Measurements from ENCODE around the gene MAML3.

DNA sequence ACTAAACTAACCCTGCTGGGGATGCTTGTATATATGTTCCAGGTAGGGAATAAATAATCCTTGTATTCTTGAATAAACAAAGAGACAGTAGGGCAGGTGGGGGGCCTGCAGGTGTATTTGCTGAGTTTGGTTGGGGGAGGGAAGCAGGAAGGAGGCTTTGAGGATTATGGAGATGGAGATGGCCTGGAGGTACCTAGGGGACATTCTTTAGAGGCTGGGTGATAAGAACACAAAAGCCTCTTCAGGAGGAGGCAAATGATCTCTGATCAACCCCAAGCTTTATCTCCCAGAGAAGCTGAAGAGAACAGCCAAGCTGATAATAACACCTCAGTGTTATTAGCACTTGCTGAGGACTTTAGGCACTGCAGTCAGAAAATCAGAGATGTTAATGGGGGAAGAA is 300.7 kb downstream of the MAML3 start:
- TF ChIP-seq, protein P1, sequence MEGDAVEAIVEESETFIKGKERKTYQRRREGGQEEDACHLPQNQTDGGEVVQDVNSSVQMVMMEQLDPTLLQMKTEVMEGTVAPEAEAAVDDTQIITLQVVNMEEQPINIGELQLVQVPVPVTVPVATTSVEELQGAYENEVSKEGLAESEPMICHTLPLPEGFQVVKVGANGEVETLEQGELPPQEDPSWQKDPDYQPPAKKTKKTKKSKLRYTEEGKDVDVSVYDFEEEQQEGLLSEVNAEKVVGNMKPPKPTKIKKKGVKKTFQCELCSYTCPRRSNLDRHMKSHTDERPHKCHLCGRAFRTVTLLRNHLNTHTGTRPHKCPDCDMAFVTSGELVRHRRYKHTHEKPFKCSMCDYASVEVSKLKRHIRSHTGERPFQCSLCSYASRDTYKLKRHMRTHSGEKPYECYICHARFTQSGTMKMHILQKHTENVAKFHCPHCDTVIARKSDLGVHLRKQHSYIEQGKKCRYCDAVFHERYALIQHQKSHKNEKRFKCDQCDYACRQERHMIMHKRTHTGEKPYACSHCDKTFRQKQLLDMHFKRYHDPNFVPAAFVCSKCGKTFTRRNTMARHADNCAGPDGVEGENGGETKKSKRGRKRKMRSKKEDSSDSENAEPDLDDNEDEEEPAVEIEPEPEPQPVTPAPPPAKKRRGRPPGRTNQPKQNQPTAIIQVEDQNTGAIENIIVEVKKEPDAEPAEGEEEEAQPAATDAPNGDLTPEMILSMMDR (IDR thresholded peaks at IDR 0.05; ENCODE audit: low read depth, low read length), result no peak
- TF ChIP-seq EZH2phosphoT487 (IDR thresholded peaks at IDR 0.05; ENCODE audit: low read depth), result no peak
